NCI-H2196 (cell line): ENCODE measurements around the gene KIF21B.
A peak's percentile ranks its signal among the peaks of the same experiment; 100 is the strongest.

Experiments used
- DNase-seq: peaks from one replicate; lab custom pipeline; 2025; ENCODE audit not compliant: unreplicated experiment; lab: John Stamatoyannopoulos, UW

The KIF21B gene, protein sequence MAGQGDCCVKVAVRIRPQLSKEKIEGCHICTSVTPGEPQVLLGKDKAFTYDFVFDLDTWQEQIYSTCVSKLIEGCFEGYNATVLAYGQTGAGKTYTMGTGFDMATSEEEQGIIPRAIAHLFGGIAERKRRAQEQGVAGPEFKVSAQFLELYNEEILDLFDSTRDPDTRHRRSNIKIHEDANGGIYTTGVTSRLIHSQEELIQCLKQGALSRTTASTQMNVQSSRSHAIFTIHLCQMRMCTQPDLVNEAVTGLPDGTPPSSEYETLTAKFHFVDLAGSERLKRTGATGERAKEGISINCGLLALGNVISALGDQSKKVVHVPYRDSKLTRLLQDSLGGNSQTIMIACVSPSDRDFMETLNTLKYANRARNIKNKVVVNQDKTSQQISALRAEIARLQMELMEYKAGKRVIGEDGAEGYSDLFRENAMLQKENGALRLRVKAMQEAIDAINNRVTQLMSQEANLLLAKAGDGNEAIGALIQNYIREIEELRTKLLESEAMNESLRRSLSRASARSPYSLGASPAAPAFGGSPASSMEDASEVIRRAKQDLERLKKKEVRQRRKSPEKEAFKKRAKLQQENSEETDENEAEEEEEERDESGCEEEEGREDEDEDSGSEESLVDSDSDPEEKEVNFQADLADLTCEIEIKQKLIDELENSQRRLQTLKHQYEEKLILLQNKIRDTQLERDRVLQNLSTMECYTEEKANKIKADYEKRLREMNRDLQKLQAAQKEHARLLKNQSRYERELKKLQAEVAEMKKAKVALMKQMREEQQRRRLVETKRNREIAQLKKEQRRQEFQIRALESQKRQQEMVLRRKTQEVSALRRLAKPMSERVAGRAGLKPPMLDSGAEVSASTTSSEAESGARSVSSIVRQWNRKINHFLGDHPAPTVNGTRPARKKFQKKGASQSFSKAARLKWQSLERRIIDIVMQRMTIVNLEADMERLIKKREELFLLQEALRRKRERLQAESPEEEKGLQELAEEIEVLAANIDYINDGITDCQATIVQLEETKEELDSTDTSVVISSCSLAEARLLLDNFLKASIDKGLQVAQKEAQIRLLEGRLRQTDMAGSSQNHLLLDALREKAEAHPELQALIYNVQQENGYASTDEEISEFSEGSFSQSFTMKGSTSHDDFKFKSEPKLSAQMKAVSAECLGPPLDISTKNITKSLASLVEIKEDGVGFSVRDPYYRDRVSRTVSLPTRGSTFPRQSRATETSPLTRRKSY (N-terminal part only)

DNA sequence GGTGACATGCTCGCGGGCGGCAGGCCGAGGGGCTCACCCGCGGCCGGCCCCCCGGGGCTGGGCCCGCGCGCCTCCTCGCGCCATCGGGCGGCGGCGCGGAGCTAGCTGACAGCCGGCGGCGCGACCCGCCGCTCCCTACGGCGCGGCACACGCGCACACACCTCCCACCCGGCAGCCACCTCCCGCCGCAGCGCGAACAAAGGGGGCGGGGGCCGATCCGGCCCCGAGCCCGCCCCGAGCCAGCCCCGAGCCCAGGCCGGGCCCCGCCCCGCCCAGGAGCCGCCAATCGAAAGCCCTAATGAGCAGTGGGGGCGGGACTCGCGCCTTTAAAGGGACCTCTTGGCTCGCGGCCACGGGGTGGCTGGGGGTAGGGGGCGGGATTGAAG, at the start of gene KIF21B:
Gene KIF21B, minus strand, starts transcription at position 198 of the 386 bp plus-strand sequence. CDS start 331 bp downstream, outside the sequence.
- peak; percentile 85 for DNase-seq

DNA sequence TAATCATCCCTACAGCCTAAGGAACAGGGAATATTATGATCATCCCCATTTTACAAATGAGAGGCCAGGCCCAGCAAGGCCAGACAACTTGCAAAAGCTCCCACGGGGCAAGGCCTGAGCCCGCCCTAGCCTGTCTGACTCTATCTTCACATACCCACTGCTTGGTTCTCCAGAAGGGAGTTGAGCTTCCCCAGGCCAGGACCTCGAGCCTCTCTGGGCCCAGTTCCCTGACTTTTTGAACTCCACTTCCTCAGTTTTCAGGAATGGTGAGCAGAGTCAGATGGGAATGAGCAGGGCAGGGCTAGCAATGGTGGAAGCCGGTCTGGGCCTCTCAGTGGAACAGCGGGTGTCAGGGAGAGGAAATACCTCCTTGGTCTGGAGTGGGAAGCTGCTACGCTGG, 49.4 kb upstream of the KIF21B start:
- DNase-seq, result no peak

DNA sequence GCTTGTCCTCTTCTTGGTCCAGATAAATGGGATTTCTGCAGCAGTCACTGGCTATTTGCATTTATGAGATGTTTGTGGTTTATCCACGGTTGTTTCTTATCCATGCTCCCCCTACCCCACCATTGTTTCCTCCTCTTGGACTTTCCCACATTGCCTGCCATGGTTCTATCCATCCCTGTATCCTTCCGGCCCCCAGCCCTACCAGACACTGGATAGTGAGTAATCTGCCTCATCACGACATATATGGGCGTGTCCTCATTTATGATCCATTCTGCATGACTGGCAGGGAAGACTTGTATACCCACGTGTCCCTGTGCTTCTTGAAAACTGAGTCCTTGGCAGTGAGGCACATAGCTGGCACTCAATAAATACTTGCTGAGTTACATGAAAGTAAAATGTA, 48.6 kb upstream of the KIF21B start:
- DNase-seq, result no peak

DNA sequence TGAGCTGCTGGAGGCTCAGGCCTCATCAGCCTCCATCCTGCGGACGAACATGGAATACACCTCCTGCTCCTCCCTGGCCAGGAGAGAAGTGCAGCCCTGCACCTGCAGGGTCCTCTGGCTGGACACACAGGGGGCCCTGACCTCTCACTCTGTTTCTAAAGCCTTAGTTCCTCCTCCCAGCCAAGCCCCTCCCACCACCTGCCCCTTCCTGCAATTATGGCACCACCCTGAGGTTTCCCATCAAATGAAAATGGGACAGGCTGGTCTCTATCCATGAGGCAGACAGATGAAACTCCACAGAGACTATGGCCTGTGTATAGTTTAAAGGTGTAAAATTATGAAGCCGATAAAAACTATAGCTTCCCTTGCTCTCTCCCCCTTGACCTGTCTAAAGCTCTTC, 46.1 kb upstream of the KIF21B start:
- no peak for DNase-seq

DNA sequence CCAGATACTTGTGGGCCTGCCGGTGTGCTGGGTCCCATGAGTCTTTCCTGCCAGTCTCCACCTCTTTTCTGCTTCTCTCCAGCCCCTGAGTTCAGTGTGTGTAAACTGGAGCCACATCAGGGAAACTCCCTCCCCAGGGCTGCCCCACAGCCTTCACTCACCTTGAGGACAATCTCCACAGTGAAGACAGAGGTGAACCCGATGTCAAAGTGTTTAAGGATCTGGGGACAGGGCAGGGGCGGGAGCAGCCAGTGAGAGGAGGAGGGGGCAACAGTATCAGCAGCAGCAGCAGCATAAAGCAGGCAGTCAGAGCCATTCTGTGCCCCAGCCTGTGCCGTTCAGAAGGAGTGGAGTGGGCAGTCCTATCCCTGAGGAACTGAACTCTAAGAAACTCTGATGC, 45.5 kb upstream of the KIF21B start:
- no peak for DNase-seq

DNA sequence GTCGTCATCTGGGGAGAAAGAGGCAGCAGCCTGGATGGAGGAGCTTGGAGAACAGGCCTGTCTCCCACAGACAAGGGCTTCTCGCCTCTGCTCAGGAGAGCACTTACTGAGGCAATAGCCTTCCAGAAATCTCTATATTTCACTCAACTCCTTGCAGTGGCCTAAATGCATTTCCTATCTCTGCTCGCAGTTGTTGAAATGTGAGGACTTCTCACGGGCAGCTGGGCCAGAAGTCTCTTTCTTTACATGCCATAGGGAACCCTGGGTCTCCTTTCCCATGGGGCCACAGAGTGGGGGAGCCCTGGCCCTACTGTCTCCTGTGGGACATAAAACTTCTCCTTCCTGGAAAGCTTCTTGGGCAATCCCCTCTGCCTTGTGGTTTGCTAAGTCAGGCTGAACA, 43.5 kb upstream of the KIF21B start:
- no peak for DNase-seq

DNA sequence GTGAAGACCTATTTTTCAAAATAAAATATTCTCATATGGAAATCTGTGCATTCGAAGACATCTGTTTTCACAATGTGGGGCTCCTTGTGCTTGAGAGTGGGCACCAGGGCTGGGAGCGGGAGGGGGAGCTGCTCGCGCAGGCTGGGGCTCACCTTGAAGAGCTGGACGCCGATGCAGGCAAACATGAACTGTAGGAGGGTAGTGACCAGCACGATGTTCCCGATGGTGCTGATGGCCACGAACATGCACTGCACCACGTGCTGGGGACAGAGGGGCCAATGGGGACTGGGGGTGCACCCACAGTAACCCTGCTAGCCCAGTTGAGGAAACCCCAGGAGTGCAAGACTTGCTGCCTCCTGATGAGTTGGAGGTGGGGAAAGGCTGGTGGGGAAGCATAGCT, 42.2 kb upstream of the KIF21B start:
- no peak for DNase-seq

DNA sequence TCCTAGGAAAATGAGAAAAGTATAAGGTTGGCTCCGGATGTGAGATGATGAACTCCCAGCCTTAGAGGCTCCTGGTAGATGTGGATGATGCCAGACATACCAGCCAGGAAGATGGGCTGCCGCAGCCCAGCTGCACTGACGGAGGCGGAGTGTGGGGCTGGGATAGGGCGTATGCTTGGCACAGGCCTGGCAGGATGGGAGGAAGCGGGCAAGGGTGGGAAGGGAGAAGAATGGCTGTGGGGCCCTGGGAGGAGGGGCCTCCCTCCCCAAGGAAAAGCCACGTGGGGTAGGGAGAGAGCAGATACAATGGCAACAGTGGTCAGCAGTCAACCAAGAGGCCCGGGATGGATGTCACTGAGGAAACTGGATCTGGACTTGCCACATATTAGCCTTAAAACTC, 41.3 kb upstream of the KIF21B start:
- DNase-seq, result no peak

DNA sequence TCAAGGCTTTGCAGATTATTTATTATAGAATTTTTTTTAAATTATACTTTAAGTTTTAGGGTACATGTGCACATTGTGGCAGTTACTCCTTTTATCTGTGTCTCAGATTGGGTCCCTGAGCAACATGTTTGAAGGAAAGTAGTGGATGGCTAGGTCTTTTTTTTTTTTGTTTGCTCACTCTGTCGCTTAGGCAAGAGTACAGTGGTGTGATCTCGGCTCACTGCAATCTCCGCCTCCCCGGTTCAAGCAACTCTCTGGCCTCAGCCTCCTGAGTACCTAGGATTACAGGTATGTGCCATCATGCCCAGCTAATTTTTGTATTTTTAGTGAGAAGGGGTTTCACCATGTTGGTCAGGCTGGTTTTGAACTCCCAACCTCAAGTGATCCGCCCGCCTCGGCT, 39.6 kb upstream of the KIF21B start:
- no peak for DNase-seq

DNA sequence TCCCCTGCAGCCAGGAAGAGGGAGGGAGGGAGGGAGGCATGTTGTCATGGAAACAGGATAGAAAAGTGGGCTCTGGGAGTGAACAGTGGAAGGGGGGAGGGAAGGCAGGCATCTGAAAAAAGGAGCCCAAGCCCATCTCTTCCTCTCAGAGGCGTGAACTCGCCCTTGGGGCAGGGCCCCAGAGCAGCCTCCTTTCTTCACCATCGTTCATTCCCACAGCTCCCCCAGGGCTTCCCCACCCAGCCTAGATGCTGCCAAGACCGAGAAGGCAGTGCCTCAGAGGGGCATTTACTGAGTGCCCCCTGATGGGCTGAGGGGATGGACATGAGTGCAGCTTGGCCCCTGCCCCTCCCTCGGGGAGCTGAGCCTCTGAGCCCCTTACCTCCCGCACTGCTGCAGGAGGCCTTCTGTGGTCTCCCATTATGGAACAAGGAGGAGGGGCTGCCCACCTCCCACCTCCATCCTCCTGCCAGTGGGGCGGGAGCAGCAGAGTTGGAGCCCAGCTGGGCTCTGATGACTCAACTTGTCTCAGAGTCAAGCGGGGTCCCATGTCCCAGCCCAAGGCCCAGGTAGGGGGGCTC, 39.1 kb upstream of the KIF21B start:
- DNase-seq, result no peak

DNA sequence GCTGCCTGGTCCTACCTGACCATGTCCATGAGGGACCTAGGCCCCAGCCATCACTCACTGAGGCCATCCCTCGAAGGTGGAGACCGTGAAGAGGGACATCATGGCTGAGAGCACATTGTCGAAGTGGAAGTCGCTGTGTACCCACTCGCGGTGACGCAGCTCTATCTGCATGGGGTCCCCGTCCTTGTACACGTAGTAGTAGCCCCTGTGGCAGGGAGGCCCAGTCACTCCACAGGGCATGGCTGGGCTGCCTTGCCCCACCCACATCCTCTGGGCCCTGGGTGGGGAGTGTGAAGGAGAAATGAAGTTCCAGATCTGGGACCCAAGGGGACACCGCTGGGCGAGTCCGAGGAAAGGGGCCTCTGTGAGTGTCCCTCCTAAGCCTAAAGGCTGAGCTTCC, 38.4 kb upstream of the KIF21B start:
- no peak for DNase-seq

DNA sequence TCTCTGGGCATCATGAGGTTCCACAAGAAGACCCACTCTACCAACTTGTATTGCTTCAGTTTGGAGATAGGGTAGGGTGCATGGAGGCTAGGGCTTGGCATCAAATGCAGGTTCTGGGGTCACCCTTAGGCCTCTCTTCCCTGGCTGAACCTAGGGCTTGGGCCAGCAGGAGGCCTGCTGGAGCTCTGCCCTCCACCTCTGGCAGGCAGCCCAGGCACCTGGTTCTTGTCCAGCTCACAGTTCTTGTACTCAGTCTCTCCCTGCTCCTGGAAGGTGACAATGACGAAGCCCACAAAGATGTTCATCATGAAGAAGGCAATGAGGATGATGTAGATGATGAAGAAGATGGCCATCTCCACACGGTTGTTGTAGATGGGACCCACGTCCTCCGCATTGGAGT, 37.5 kb upstream of the KIF21B start:
- DNase-seq, result no peak

DNA sequence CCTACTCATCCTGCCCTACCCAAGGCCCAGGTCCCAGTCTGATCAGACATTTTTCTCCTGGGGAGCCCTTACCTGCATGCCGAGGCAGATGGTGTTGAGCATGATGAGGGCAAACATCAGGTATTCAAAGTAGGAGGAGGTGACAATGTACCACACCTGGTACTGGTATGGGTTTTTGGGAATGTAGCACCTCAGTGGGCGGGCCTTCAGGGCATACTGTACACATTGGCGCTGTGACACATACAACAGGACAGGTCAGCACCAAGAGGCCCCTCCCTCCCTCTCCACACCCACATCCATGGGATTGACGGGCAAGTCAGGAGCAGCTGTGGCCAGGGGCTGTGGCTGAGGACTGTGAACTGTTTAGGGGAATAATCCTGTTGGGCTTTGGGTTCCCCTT, 37.1 kb upstream of the KIF21B start:
- DNase-seq, result no peak

DNA sequence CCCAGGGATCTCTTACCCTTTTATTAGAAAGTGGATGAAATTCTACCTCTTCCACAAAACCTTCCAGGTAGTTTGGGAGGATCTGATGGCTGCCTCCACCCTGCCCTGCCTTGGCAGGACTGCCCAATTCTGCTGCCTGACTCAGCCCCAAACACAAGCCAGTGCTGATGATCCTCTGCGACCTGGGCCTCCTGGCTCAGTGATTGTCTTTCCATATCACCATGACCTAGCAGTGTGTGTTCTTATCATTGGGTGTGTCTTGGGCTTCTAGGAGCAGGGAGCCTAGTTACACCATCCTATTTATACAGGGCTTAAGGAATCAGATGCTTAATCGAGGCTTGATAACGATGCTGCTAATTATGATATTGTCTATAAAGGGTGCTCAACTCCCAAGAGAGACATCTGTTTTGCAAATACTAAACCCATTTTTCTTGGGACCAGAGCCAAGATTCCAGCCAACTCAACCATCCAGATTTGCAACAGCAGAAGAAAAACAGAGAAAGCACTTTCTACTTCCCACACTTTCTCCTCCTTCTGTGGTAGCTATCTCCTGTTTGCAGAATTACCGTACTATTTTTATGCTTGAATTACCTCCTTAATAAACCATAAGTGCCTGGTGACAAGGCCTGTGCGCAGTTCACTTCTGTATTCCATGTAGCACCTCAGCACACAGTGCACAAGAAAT, 36.5 kb upstream of the KIF21B start:
- no peak for DNase-seq

DNA sequence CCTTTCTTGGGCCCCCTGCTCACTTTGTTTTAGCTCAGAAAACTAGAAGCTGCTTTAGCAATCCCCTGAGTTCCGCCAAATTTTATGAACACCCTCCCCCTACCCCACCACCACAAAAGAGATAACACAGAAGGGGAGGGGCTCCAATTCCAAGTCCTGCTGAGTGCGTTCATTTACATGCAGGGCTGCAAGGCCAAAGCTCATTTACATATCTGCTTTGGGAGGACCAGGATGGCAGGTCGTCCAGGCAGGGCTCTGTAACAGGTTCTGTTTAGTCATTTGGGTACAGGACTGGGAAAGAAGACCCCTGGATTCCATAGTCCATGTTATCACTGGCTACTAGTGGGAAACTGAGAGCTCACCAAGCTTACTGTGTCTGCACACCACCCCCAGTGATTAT, 35.9 kb upstream of the KIF21B start:
- DNase-seq, result no peak

DNA sequence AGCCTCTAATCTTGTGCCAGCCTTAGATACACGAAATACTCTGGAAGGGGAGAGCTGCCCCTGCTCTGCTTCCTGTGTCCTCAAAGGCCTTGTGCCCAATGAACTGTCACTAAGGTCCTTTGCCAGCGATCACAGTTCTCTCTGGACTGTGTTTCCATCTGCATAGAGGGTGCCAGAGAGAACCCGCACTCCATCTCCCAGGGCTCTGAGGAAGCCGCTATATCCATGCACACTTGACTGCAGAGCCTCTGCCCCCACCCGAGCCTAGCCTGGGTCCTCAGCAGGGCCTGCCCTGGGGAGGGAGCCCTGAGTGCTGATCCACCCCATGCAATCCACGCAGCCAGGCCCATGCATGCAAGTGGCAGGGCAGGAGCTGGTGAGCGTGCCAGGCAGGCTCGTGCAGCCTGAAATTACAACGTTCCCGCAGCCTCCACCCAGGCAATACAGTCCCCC, 30.6 kb upstream of the KIF21B start:
- DNase-seq, result no peak

DNA sequence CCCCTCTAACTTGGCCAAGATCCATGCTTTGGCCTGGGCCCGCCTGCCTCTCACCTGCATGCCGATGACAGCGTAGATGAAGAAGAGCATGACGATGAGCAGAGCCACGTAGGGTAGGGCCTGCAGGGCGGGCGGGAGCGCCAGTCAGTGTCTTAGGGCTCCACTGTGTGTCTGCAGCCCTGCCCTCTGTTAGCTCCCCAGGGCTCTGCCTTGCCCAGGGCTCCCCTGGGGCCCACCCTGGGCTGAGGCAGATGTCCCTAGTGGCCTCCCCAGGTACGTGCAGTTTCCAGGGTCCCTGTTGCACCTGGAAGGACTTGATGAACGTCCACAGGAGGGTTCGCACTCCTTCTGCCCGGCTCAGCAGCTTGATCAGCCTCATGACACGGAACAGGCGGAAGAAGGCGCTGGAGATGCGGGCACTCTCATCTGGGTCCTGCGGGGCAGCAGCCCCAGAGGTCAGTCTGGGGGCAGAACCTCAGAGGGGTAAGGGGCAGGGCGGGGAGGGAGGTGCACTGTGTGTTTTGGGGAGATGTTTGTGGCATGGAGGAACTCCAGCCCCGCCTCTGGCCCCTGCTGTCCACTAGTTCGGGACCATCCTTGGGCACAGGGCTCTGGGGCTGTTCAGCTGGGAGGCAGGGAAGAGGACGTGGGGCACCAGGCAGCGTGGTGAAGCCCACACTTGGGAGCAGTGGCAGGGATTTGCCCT, 29.8 kb upstream of the KIF21B start:
- no peak for DNase-seq

DNA sequence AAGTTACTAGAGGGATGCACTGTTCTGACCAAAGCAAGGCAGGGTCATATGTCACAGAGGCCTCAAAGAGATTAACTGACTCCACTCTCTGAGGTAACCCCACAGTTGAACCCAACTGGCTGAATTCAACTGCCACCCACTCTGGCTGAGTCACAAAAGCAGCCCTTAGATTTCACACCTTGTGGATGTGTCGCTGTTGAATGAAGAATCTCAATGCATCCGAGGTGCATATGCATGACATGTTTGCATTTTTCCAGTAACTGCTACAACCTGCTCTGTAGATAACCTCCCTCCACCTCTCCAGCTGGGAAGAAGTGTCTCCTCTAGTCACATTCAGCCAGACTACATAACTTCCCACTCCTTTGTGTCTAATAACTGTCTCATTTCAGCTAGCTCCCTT, 27.9 kb upstream of the KIF21B start:
- no peak for DNase-seq

DNA sequence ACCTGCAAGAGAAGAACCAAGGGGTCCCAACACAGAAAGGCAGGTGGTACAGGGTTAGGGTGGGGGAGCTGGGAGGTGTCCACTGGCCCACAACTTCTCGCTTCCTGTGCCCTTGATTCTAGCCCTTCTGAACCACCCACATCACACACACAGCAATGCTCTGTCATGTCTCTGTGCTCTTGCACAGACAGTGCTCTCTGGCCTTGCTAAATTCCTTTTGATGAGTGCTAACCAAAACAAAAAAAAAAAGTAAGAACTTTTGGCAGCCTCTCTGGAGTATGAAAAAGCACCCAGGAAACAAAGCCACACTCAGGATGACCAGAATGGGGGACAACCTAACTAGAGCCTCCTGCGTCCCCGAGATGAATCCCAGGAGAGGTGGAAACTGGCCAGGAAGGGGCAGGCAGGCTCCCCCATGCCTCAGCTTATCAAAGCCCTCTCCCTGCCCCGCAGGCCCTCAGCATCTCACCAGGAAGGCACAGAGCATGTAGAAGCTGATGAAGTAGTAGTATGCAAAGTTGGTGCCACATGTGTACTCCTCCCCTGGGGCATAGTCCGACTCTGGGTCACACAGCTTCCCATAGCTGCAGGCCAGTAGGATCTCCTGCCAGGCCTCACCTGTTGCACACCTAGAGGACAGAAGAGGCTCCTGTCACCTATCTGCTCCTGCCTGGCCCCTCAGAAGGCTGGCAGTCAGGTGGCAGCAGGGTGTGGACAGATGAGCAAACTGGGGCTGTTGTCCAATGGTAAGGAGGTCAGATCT, 27.2 kb upstream of the KIF21B start:
- no peak for DNase-seq
